Measurements from ENCODE around the gene IFNB1.

GRCh38 chr9:21095561-21095960 is 17.8 kb upstream of the IFNB1 start:
- no peak for TF ChIP-seq EZH2 (IDR thresholded peaks at IDR 0.05; ENCODE audit: borderline replicate concordance, low read depth, low read length, poor library complexity, severe bottlenecking)
- TF ChIP-seq, protein P1, sequence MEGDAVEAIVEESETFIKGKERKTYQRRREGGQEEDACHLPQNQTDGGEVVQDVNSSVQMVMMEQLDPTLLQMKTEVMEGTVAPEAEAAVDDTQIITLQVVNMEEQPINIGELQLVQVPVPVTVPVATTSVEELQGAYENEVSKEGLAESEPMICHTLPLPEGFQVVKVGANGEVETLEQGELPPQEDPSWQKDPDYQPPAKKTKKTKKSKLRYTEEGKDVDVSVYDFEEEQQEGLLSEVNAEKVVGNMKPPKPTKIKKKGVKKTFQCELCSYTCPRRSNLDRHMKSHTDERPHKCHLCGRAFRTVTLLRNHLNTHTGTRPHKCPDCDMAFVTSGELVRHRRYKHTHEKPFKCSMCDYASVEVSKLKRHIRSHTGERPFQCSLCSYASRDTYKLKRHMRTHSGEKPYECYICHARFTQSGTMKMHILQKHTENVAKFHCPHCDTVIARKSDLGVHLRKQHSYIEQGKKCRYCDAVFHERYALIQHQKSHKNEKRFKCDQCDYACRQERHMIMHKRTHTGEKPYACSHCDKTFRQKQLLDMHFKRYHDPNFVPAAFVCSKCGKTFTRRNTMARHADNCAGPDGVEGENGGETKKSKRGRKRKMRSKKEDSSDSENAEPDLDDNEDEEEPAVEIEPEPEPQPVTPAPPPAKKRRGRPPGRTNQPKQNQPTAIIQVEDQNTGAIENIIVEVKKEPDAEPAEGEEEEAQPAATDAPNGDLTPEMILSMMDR (conservative IDR thresholded peaks at IDR 0.05; ENCODE audit: low read depth, low read length), result no peak

All from A673 (cell line).